Prostate gland (tissue), 2 donors: ENCODE data around the gene EARS2.

Experiments
- POLR2A ChIP-seq: fragments of 450-650 bp; IDR thresholded peaks from one replicate; pipeline ENCODE4 v1.6.1; 2016; ENCODE audit warnings: antibody characterized with exemption, mild to moderate bottlenecking
- POLR2AphosphoS5 ChIP-seq: sonication (generic); formaldehyde crosslinking; IDR thresholded peaks from one replicate; pipeline ENCODE4 v1.6.1; 2017; ENCODE audit warnings: antibody characterized with exemption
- TF ChIP-seq, protein P1 (sequence below), 4 experiments: fragments of 200-600 bp in 2 of 4; fragments of 450-650 bp in 2 of 4; sonication (generic) in 2 of 4; IDR thresholded peaks; 1 replicate in 3 of 4; 2 replicates in 1 of 4; pipeline ENCODE4 v1.5.1; 2016 to 2019; ENCODE audit warnings: antibody characterized with exemption in 4 of 4, mild to moderate bottlenecking in 2 of 4, moderate library complexity in 2 of 4

DNA sequence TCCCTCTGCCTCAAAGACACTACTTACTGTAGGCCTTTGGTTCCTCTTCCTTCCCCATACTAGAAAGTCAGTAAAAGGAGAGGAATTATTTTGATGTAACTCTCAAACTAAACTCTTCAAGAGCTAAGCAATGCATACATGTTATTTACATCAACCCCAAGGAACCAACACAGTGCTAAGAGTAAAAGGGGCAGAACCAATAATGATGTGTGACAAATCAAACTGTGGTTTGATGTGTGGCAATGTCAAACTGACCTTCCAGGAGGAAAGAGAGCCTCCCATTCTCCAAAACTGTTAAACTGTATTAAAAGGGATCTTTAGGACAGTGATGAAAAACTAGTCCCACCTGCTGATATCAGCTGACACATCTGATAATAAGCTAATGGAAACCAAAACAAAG lies 23.2 kb upstream of the EARS2 start:
- TF ChIP-seq, protein P1, sequence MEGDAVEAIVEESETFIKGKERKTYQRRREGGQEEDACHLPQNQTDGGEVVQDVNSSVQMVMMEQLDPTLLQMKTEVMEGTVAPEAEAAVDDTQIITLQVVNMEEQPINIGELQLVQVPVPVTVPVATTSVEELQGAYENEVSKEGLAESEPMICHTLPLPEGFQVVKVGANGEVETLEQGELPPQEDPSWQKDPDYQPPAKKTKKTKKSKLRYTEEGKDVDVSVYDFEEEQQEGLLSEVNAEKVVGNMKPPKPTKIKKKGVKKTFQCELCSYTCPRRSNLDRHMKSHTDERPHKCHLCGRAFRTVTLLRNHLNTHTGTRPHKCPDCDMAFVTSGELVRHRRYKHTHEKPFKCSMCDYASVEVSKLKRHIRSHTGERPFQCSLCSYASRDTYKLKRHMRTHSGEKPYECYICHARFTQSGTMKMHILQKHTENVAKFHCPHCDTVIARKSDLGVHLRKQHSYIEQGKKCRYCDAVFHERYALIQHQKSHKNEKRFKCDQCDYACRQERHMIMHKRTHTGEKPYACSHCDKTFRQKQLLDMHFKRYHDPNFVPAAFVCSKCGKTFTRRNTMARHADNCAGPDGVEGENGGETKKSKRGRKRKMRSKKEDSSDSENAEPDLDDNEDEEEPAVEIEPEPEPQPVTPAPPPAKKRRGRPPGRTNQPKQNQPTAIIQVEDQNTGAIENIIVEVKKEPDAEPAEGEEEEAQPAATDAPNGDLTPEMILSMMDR (IDR thresholded peaks at IDR 0.05) = no peak
- TF ChIP-seq POLR2A = no peak
- TF ChIP-seq POLR2AphosphoS5 = no peak
